IPS DF 4.7 (cell line): Measurements from ENCODE around the gene TNFAIP3.

Experiments
- DNase-seq: peaks from one replicate; pipeline ENCODE4 v3.0.0-alpha.2; 2013; ENCODE audit warnings: low spot score; ENCODE audit errors: extremely low read depth

Gene TNFAIP3

GRCh38 chr6:137901454-137901853 is 34.4 kb downstream of the TNFAIP3 start:
- no peak for DNase-seq

GRCh38 chr6:137902699-137903098 is 35.6 kb downstream of the TNFAIP3 start:
- DNase-seq = no peak

GRCh38 chr6:137903274-137903932 is 36.3 kb downstream of the TNFAIP3 start:
- no peak for DNase-seq

- DNase-seq = no peak
Measured at GRCh38 chr6:137903933-137904821, 37.1 kb downstream of the TNFAIP3 start.

- no peak for DNase-seq
Measured at GRCh38 chr6:137904822-137905617, 38.0 kb downstream of the TNFAIP3 start.

GRCh38 chr6:137906020-137906472 is 39.0 kb downstream of the TNFAIP3 start:
- no peak for DNase-seq

GRCh38 chr6:137907170-137907569 is 40.1 kb downstream of the TNFAIP3 start:
- no peak for DNase-seq

- DNase-seq = no peak
Measured at GRCh38 chr6:137909533-137909932, 42.5 kb downstream of the TNFAIP3 start.

GRCh38 chr6:137910424-137910834 is 43.4 kb downstream of the TNFAIP3 start:
- DNase-seq = no peak

- DNase-seq = no peak
Measured at GRCh38 chr6:137910843-137911456, 43.9 kb downstream of the TNFAIP3 start.

- no peak for DNase-seq
Measured at GRCh38 chr6:137911675-137912191, 44.7 kb downstream of the TNFAIP3 start.

GRCh38 chr6:137912813-137913212 is 45.8 kb downstream of the TNFAIP3 start:
- DNase-seq = no peak

- DNase-seq = no peak
Measured at GRCh38 chr6:137913434-137913833, 46.4 kb downstream of the TNFAIP3 start.

- no peak for DNase-seq
Measured at GRCh38 chr6:137913996-137914529, 47.0 kb downstream of the TNFAIP3 start.

GRCh38 chr6:137914530-137915193 is 47.6 kb downstream of the TNFAIP3 start:
- no peak for DNase-seq

- DNase-seq = no peak
Measured at GRCh38 chr6:137915790-137916189, 48.7 kb downstream of the TNFAIP3 start.

GRCh38 chr6:137917551-137918325 is 50.7 kb downstream of the TNFAIP3 start:
- no peak for DNase-seq

GRCh38 chr6:137919502-137919823 is 52.4 kb downstream of the TNFAIP3 start:
- DNase-seq = no peak

GRCh38 chr6:137919837-137920730 is 53.0 kb downstream of the TNFAIP3 start:
- DNase-seq = no peak
